SU-DHL-6 (cell line): ENCODE measurements around the gene PUS1.

Experiments used
- EZH2phosphoT487 ChIP-seq: fragments of 200-600 bp; sonication (generic), shearing (Covaris generic); conservative IDR thresholded peaks from 2 replicates; pipeline ENCODE4 v1.6.1; 2018; ENCODE audit warnings: mild to moderate bottlenecking, antibody characterized with exemption, low read length, moderate library complexity, mixed read lengths
- TF ChIP-seq, protein P1 (sequence below): fragments of 200-600 bp; sonication (generic); IDR thresholded peaks from one replicate; pipeline ENCODE4 v1.5.1; 2017; ENCODE audit warnings: antibody characterized with exemption, mild to moderate bottlenecking, low read length, moderate library complexity; ENCODE audit not compliant: insufficient read depth, poor library complexity, severe bottlenecking

DNA sequence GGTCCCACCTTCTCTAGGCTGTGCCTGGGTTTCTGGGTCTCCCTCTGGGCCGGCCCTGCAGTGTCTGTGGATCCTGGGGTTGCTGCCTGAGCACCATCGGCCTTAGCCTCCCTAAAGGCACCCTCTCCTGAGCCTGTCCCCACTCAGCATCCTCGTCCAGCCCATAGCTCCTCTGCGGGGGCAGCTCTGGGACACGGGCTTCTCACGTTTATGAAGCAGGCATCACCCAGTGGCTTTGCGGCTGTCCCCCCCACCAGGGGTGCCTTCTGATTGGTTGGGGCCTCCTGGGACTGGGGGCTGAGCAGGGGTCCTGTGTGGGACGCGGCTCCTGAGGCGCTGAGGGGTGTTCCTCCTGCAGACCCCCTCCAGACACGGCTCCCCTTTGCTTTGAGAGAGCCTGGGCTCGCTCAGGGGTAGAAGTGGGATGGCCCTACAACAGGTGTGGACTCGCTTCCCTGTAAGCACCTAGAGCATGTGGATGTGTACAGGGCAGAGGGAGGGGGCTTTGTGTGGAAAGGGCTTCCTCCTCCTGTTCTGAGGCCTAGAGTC, 23.9 kb upstream of the PUS1 start:
- no peak for TF ChIP-seq EZH2phosphoT487
- TF ChIP-seq, protein P1, sequence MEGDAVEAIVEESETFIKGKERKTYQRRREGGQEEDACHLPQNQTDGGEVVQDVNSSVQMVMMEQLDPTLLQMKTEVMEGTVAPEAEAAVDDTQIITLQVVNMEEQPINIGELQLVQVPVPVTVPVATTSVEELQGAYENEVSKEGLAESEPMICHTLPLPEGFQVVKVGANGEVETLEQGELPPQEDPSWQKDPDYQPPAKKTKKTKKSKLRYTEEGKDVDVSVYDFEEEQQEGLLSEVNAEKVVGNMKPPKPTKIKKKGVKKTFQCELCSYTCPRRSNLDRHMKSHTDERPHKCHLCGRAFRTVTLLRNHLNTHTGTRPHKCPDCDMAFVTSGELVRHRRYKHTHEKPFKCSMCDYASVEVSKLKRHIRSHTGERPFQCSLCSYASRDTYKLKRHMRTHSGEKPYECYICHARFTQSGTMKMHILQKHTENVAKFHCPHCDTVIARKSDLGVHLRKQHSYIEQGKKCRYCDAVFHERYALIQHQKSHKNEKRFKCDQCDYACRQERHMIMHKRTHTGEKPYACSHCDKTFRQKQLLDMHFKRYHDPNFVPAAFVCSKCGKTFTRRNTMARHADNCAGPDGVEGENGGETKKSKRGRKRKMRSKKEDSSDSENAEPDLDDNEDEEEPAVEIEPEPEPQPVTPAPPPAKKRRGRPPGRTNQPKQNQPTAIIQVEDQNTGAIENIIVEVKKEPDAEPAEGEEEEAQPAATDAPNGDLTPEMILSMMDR = no peak
